SU-DHL-6 (cell line): ENCODE results near the gene AVPR2.

ENCODE experiments used
- H2AFZ ChIP-seq: fragments of 200-600 bp; sonication (generic); 2 replicates; pipeline ENCODE4 v1.6.1; 2014; ENCODE audit warnings: low read depth, mild to moderate bottlenecking, moderate library complexity, mixed read lengths, antibody characterized with exemption, low read length; ENCODE audit not compliant: severe bottlenecking
- H3F3A ChIP-seq: fragments of 200-600 bp; shearing (Covaris generic); 2 replicates; pipeline ENCODE4 v1.6.0; 2016; ENCODE audit warnings: antibody characterized with exemption, mild to moderate bottlenecking; ENCODE audit not compliant: insufficient read depth
- H3K27ac ChIP-seq: fragments of 200-600 bp; sonication (generic); 2 replicates; pipeline ENCODE4 v1.5.1; 2016; ENCODE audit warnings: low read depth, mild to moderate bottlenecking, low read length, moderate library complexity, mixed read lengths
- H3K27me3 ChIP-seq: fragments of 200-600 bp; sonication (generic), shearing (Covaris generic); 2 replicates; pipeline ENCODE4 v1.6.0; 2014; ENCODE audit warnings: mild to moderate bottlenecking, low read length
- H3K36me3 ChIP-seq: fragments of 200-600 bp; sonication (generic); 2 replicates; pipeline ENCODE4 v1.6.1; 2014; ENCODE audit warnings: mild to moderate bottlenecking, low read length, mixed read lengths
- H3K4me2 ChIP-seq: fragments of 300-600, 200-600 bp; shearing (Covaris generic), sonication (generic); 2 replicates; pipeline ENCODE4 v1.6.0; 2014; ENCODE audit warnings: low read length, low read depth, mild to moderate bottlenecking; ENCODE audit not compliant: poor library complexity, severe bottlenecking
- H3K4me3 ChIP-seq: fragments of 200-600 bp; sonication (generic); 2 replicates; pipeline ENCODE4 v1.5.1; 2014; ENCODE audit warnings: antibody characterized with exemption, low read length, mild to moderate bottlenecking, mixed read lengths; ENCODE audit not compliant: insufficient read depth, poor library complexity, severe bottlenecking
- H3K79me2 ChIP-seq: fragments of 200-600 bp; sonication (generic); 2 replicates; pipeline ENCODE4 v1.6.1; 2014; ENCODE audit warnings: mild to moderate bottlenecking, low read length, moderate library complexity; ENCODE audit not compliant: insufficient read depth
- H3K9ac ChIP-seq: fragments of 200-600 bp; sonication (generic); 2 replicates; pipeline ENCODE4 v1.7.0; 2014; ENCODE audit warnings: mild to moderate bottlenecking, low read length
- H3K9me2 ChIP-seq: fragments of 200-600 bp; sonication (generic); replicated peaks from 2 replicates; pipeline ENCODE4 v1.6.1; 2014; ENCODE audit warnings: low read length; ENCODE audit not compliant: insufficient read depth
- H3K9me3 ChIP-seq: fragments of 200-600 bp; sonication (generic); 2 replicates; pipeline ENCODE4 v1.6.1; 2014; ENCODE audit warnings: low read length, mixed read lengths; ENCODE audit not compliant: insufficient read depth
- H4K20me1 ChIP-seq: fragments of 200-600 bp; sonication (generic); 2 replicates; pipeline ENCODE4 v1.6.1; 2014; ENCODE audit warnings: low read depth, mild to moderate bottlenecking, antibody characterized with exemption, low read length, moderate library complexity, mixed read lengths
- CTCF ChIP-seq: fragments of 200-600 bp; sonication (generic); IDR thresholded peaks from one replicate; pipeline ENCODE4 v1.5.1; 2017; ENCODE audit warnings: antibody characterized with exemption, mild to moderate bottlenecking, low read length, moderate library complexity; ENCODE audit not compliant: insufficient read depth, poor library complexity, severe bottlenecking
- EZH2phosphoT487 ChIP-seq: fragments of 200-600 bp; sonication (generic), shearing (Covaris generic); conservative IDR thresholded peaks from 2 replicates; pipeline ENCODE4 v1.6.1; 2018; ENCODE audit warnings: mild to moderate bottlenecking, antibody characterized with exemption, low read length, moderate library complexity, mixed read lengths

The AVPR2 gene

GRCh38 chrX:153871946-153872878 lies 32.3 kb upstream of the AVPR2 start:
- TF ChIP-seq CTCF (no peak), EZH2phosphoT487 (no peak)
- Histone ChIP-seq H3K4me3 (no peak overlapping the region), H3K27ac (no peak overlapping the region), H2AFZ (no peak overlapping the region), H3K9ac (no peak overlapping the region), H3K36me3 (no peaks in the 10 kb centered on the region), H3K4me2 (no peak overlapping the region), H3F3A (no peaks in the 10 kb centered on the region), H3K9me2 (no peaks in the 10 kb centered on the region), H3K9me3 (no peaks in the 10 kb centered on the region), H3K27me3 (no peaks in the 10 kb centered on the region), H4K20me1 (no peaks in the 10 kb centered on the region), H3K79me2 (no peaks in the 10 kb centered on the region)

- no peaks in the 10 kb centered on the region for H4K20me1 ChIP-seq
These were observed 31.0 kb upstream of the AVPR2 start for GRCh38 chrX:153873282-153874084.

GRCh38 chrX:153874085-153874365 lies 30.4 kb upstream of the AVPR2 start:
- no peaks in the 10 kb centered on the region for H3F3A ChIP-seq
- TF ChIP-seq CTCF (no peak), EZH2phosphoT487 (no peak)

More at GRCh38 chrX:153873282-153874084, 31.0 kb upstream of the AVPR2 start:
- H3K9ac ChIP-seq: no peak overlapping the region
- no peaks in the 10 kb centered on the region for H3K9me2 ChIP-seq
- no peaks in the 10 kb centered on the region for H3K36me3 ChIP-seq
- no peak overlapping the region for H3K4me2 ChIP-seq
- H3K9me3 ChIP-seq: no peaks in the 10 kb centered on the region
- H3K27me3 ChIP-seq: no peaks in the 10 kb centered on the region
- no peak for TF ChIP-seq EZH2phosphoT487
- no peak for TF ChIP-seq CTCF
- no peak overlapping the region for H3K4me3 ChIP-seq
- H3K27ac ChIP-seq: no peak overlapping the region
- H3F3A ChIP-seq: no peaks in the 10 kb centered on the region
- no peaks in the 10 kb centered on the region for H3K79me2 ChIP-seq
- no peak overlapping the region for H2AFZ ChIP-seq

More at GRCh38 chrX:153874085-153874365, 30.4 kb upstream of the AVPR2 start:
- no peaks in the 10 kb centered on the region for H3K79me2 ChIP-seq
- H3K4me3 ChIP-seq: no peak overlapping the region
- H3K27ac ChIP-seq: no peak overlapping the region
- H3K36me3 ChIP-seq: no peaks in the 10 kb centered on the region
- H3K9me3 ChIP-seq: no peaks in the 10 kb centered on the region
- H3K9me2 ChIP-seq: no peaks in the 10 kb centered on the region
- no peaks in the 10 kb centered on the region for H3K27me3 ChIP-seq
- H4K20me1 ChIP-seq: no peaks in the 10 kb centered on the region
- H3K4me2 ChIP-seq: no peak overlapping the region
- no peak overlapping the region for H2AFZ ChIP-seq
- no peak overlapping the region for H3K9ac ChIP-seq
